ENCODE results near the gene COL26A1.

The COL26A1 gene

GRCh38 chr7:101373812-101374614, 11.3 kb downstream of the COL26A1 start:
- no peak for DNase-seq

- DNase-seq = no peak
These were observed 12.3 kb downstream of the COL26A1 start for GRCh38 chr7:101374990-101375389.

DNA sequence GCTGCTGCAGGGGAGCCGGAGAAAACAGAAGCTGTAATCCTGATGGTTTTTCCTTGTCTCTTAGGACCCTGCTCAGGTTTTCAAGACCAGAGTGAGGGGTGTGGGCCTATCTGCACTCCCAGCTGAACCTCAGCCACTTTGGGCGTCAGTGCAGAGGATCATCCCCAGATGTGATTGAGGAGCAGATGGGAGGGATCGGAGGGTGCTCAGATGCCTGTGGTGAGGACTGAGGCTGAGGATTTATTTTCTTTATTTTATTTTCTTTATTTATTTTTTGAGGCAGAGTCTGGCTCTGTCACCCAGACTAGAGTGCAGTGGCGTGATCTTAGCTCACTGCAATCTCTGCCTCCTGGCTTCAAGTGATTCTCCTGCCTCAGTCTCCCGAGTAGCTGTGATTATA, 13.9 kb downstream of the COL26A1 start:
- DNase-seq = no peak

DNA sequence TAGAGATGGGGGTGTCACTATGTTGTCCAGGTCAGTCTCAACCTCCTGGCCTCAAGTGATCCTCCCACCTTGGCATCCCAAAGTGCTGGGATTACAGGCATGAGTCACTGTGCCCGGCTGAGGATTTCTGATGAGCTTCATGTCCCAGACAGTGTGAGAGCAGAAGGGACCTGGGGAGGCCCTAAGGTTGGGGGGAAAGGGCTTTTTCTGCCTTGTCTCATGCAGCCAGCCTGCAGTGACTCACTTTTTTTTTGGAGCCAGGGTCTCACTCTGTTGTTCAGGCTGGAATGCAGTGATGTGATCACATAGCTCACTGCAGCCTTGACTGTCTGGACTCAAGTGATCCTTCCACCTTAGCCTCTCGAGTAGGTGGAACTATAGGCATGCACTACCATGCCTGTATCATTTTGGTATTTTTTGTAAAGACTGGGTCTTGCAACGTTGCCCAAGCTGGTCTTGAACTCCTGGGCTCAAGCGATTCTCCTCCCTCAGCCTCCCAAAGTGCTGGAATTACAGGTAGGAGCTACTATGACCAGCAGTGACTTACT, 14.6 kb downstream of the COL26A1 start:
- no peak for DNase-seq

GRCh38 chr7:101378751-101379174, 16.1 kb downstream of the COL26A1 start:
- DNase-seq = no peak

- DNase-seq = no peak
These were observed 16.6 kb downstream of the COL26A1 start for GRCh38 chr7:101379302-101379701.

- no peak for DNase-seq
These were observed 19.0 kb downstream of the COL26A1 start for GRCh38 chr7:101381549-101382111.

DNA sequence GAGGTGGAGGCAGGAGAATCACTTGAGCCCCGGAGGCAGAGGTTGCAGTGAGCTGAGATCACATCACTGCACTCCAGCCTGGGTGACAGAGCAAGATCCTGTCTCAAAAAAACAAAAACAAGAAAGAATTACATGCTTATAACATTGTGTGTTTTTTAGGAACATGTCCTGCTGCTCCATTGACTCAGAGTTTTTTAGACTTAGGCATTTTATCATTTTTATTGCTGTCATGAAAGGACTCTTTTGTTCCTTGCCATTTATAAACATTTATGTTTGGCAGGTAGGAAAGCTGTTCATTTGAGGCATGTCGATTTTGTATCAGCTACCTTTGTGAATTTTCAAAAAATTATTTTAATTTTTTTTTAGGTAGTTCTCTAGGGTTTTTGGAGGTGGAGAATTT, 20.3 kb downstream of the COL26A1 start:
- no peak for DNase-seq

GRCh38 chr7:101386177-101386557, 23.5 kb downstream of the COL26A1 start:
- no peak for DNase-seq

- peak; percentile 61 for DNase-seq
These were observed 24.0 kb downstream of the COL26A1 start for GRCh38 chr7:101386558-101387231.

GRCh38 chr7:101390901-101391301, 28.2 kb downstream of the COL26A1 start:
- no peak for DNase-seq

- no peak for DNase-seq
These were observed 29.3 kb downstream of the COL26A1 start for GRCh38 chr7:101391991-101392390.

GRCh38 chr7:101393865-101394264, 31.2 kb downstream of the COL26A1 start:
- no peak for DNase-seq

DNA sequence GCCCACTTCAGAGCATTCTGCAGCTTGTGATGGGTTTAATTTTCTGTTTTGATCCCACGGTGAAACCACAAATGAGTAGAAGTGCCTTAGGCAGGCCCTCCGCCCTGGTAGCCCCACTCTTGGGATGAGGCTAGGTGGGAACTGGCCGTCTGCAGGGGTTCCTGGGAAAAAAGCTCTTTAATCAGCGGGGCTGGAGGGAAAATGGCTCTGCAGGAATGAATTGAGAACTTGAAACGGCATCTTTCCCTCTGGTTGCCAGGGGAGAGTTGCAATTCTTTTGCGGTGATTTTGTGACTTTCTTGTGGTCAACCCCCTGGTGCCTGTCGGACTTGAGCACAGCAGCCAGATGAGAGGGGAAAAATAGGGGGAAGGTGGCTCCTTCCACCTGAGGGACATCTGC, 32.7 kb downstream of the COL26A1 start:
- DNase-seq = no peak

DNA sequence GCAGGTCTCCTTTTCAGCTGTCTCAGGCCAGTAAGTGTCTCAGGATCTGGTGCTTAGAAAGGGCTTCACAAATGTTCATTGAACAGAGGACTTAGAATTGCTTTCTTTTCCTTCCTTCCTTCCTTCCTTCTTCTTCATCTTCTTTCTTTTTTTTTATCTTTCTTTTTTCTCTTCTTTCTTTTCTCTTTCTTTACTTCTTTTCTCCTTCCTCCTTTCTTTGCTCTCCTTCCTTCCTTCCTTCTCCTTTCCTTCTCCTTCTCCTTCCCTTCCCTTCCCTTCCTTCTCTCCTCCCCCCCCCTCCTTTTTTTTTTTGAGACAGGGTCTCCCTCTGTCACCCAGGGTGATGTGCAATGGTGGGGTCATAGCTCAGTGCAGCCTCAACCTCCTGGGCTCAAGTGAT, 34.6 kb downstream of the COL26A1 start:
- no peak for DNase-seq

DNA sequence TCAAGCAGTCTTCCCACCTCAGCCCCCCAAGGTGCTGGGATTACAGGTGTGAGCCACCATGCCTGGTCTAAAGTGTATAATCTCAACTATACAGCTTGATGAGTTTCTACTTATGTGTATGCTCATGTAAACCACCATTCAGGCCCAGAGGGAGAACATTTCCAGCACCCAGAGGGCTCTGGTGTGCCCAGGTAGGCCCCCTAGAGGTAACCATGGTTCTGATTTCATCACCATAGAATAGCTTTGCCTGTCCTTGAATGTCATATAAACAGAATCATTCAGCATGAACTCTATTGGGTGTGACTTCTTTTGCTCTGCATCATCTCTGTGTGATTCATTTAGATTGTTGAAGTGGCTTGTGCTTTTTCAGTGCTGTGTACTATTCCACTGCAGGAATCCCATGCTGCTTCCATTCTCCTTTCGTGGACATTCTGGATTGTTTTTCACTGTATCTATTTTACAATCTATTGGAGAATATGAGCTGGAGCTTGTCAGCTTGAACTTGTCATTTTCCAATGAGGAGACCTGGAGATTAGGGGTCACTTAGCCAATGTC, 35.2 kb downstream of the COL26A1 start:
- DNase-seq = no peak

GRCh38 chr7:101398396-101399289, 36.0 kb downstream of the COL26A1 start:
- no peak for DNase-seq

DNA sequence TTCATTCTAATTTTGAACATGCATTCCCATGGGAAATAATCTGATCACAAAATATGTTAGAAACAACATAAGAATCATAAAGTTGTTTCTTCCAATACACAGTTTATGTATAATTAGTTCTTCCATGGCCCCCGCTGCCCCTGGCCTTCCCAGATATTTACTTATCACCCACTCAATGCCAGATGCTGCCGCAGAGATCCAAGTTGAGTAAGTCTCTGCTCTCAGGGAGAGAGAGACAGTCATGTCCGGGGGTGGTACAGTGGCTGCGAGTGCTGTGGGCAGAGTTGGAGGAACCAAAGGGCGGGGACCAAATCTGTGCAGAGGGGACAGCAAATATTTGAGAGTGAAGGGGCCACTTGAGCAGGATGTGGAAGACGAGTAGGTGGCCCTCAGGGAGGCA, 37.1 kb downstream of the COL26A1 start:
- no peak for DNase-seq

DNA sequence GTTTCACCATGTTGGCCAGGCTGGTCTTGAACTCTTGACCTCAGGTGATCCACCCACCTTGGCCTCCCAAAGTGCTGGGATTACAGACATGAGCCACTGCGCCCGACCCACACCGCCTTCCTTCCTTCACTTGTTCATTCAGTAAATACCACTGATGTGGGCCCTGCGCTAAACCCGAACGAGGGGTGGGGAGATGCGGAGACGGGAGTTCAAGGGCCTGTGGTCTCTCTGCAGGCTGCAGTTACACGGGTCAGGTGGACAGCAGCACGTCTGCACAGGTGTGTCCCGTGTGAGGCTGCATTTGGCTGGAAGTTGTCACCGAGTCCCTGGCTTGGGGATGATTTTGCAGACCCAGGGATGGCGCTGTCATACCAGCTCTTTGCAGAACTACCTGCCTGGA, 38.1 kb downstream of the COL26A1 start:
- DNase-seq = no peak

GRCh38 chr7:101401390-101402080, 38.9 kb downstream of the COL26A1 start:
- DNase-seq = no peak

GRCh38 chr7:101402081-101402779, 39.6 kb downstream of the COL26A1 start:
- no peak for DNase-seq

Data from DMS53 (cell line).